Parathyroid adenoma (tissue), 2 donors: Measurements from ENCODE around the gene NRP2.

Experiments used
- H2AFZ ChIP-seq: fragments of 300-600 bp; sonication (generic); one replicate; pipeline ENCODE4 v1.7.0; 2017; ENCODE audit warnings: antibody characterized with exemption, mild to moderate bottlenecking
- H3K27ac ChIP-seq: fragments of 300-600 bp; sonication (generic); one replicate; pipeline ENCODE4 v1.7.0; 2017
- H3K27me3 ChIP-seq: fragments of 300-600 bp; sonication (generic); one replicate; pipeline ENCODE4 v1.7.0; 2017; ENCODE audit warnings: low read length; ENCODE audit not compliant: control insufficient read depth, insufficient read depth
- H3K36me3 ChIP-seq: fragments of 300-600 bp; sonication (generic); one replicate; pipeline ENCODE4 v1.7.0; 2017; ENCODE audit warnings: low read length; ENCODE audit not compliant: control insufficient read depth, insufficient read depth
- H3K4me1 ChIP-seq: fragments of 300-600 bp; sonication (generic); one replicate; pipeline ENCODE4 v1.7.0; 2017; ENCODE audit warnings: control low read depth
- H3K4me2 ChIP-seq: fragments of 300-600 bp; sonication (generic); one replicate; pipeline ENCODE4 v1.7.0; 2017; ENCODE audit warnings: low read length
- H3K4me3 ChIP-seq: fragments of 300-600 bp; sonication (generic); one replicate; pipeline ENCODE4 v1.7.0; 2017; ENCODE audit warnings: low read depth, low read length
- H3K79me2 ChIP-seq: fragments of 300-600 bp; sonication (generic); one replicate; pipeline ENCODE4 v1.7.0; 2017; ENCODE audit warnings: control low read depth
- H3K9ac ChIP-seq: fragments of 300-600 bp; sonication (generic); one replicate; pipeline ENCODE4 v1.7.0; 2017; ENCODE audit warnings: mild to moderate bottlenecking
- H3K9me3 ChIP-seq: fragments of 300-600 bp; sonication (generic); one replicate; pipeline ENCODE4 v1.7.0; 2017; ENCODE audit warnings: low read length; ENCODE audit not compliant: control insufficient read depth
- CTCF ChIP-seq: fragments of 300-600 bp; sonication (generic); IDR thresholded peaks from one replicate; pipeline ENCODE4 v1.7.0; 2017; ENCODE audit warnings: antibody characterized with exemption, mild to moderate bottlenecking
- donor health status: primary hyperparathyroidism.

The NRP2 gene

GRCh38 chr2:205768341-205768740, 86.0 kb downstream of the NRP2 start:
- H3K4me3 ChIP-seq, result no peak overlapping the region
- H3K79me2 ChIP-seq, result no peaks in the 10 kb centered on the region
- no peak overlapping the region for H3K4me2 ChIP-seq
- no peaks in the 10 kb centered on the region for H3K27me3 ChIP-seq
- no peaks in the 10 kb centered on the region for H3K36me3 ChIP-seq
- TF ChIP-seq CTCF, result no peak
- no peak overlapping the region for H3K9ac ChIP-seq
- H3K27ac ChIP-seq, result no peak overlapping the region
- H3K4me1 ChIP-seq, result peaks cover 7% of the 10 kb centered on the region
- no peaks in the 10 kb centered on the region for H3K9me3 ChIP-seq
- no peak overlapping the region for H2AFZ ChIP-seq

GRCh38 chr2:205768815-205769494, 86.7 kb downstream of the NRP2 start:
- H3K36me3 ChIP-seq, result no peaks in the 10 kb centered on the region
- H3K4me1 ChIP-seq, result peaks cover 4% of the 10 kb centered on the region
- H3K4me2 ChIP-seq, result no peak overlapping the region
- no peak for TF ChIP-seq CTCF
- no peaks in the 10 kb centered on the region for H3K9me3 ChIP-seq
- H2AFZ ChIP-seq, result no peak overlapping the region
- no peak overlapping the region for H3K27ac ChIP-seq
- no peak overlapping the region for H3K9ac ChIP-seq
- H3K79me2 ChIP-seq, result no peaks in the 10 kb centered on the region
- no peaks in the 10 kb centered on the region for H3K27me3 ChIP-seq
- H3K4me3 ChIP-seq, result no peak overlapping the region

- no peaks in the 10 kb centered on the region for H3K4me1 ChIP-seq
- no peak overlapping the region for H2AFZ ChIP-seq
- no peaks in the 10 kb centered on the region for H3K79me2 ChIP-seq
- no peak overlapping the region for H3K27ac ChIP-seq
- H3K4me3 ChIP-seq, result no peak overlapping the region
- no peaks in the 10 kb centered on the region for H3K9me3 ChIP-seq
- H3K9ac ChIP-seq, result no peak overlapping the region
- TF ChIP-seq CTCF, result no peak
- no peaks in the 10 kb centered on the region for H3K36me3 ChIP-seq
- H3K4me2 ChIP-seq, result no peak overlapping the region
- H3K27me3 ChIP-seq, result no peaks in the 10 kb centered on the region
These were observed 87.2 kb downstream of the NRP2 start for GRCh38 chr2:205769495-205769850.

DNA sequence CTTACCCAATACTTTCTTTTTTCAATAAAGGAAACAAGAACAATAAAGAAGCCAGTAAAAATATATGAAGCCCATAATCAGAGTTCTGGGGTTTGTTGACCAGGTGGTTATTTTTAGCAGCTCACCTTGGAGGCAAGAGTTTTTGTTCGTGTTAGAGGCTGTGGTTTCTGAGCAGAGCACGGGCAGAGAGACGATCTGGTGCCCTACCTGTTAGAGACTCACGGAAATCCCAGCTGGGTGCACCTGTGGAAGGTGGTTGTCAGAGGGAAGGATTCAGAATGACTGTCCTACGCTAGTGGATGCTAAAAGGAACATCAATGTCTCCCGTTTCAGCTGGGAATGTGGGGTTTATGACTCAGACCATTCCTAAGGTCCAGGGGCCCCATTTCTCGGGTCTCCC, 87.6 kb downstream of the NRP2 start:
- no peak for TF ChIP-seq CTCF
- Histone ChIP-seq H3K27ac (no peak overlapping the region), H3K27me3 (no peaks in the 10 kb centered on the region), H3K79me2 (no peaks in the 10 kb centered on the region), H2AFZ (no peak overlapping the region), H3K4me3 (no peak overlapping the region), H3K4me1 (no peaks in the 10 kb centered on the region), H3K9me3 (no peaks in the 10 kb centered on the region), H3K36me3 (no peaks in the 10 kb centered on the region), H3K9ac (no peak overlapping the region), H3K4me2 (no peak overlapping the region)

DNA sequence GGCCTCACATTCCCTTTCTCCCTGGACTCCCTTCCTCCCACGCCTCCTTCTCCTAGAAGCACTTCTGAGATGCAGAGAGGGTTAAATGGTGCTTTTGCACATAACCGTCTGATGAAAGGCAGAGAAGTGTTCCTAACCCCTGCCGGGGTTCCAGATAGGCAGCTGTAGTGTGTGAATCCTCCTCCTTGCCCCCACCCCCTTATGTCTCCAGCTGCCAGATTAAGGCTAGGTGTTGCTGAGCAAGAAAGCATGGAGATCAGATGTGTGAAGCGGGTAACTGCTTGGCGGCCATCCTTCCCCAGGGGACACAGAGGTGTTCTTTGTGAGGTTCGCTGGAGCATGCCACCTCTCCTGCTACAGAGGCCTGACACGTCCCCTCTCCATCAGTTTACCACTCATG, 88.3 kb downstream of the NRP2 start:
- H3K4me3 ChIP-seq, result no peak overlapping the region
- H2AFZ ChIP-seq, result no peak overlapping the region
- no peaks in the 10 kb centered on the region for H3K27me3 ChIP-seq
- H3K9me3 ChIP-seq, result no peaks in the 10 kb centered on the region
- no peaks in the 10 kb centered on the region for H3K4me1 ChIP-seq
- no peaks in the 10 kb centered on the region for H3K36me3 ChIP-seq
- no peak for TF ChIP-seq CTCF
- no peak overlapping the region for H3K9ac ChIP-seq
- no peaks in the 10 kb centered on the region for H3K79me2 ChIP-seq
- no peak overlapping the region for H3K4me2 ChIP-seq
- H3K27ac ChIP-seq, result no peak overlapping the region
